Testis (tissue), 3 donors: ENCODE data around the gene KIRREL1. TPM values are rescaled to one million over a fixed set of nuclear protein-coding genes. Genes with fewer than 3 reads are reported as not detected.

ENCODE experiments used
- DNase-seq: peaks from one replicate; pipeline ENCODE4 v3.0.0-alpha.2; 2019
- H3K27ac ChIP-seq, 2 donors: fragments of 200-600 bp; sonication (generic); one replicate each; pipeline ENCODE4 v1.5.1; 2019
- H3K27me3 ChIP-seq: fragments of 200-600 bp; sonication (generic); one replicate; pipeline ENCODE4 v1.5.1; 2019
- H3K36me3 ChIP-seq: fragments of 200-600 bp; sonication (generic); one replicate; pipeline ENCODE4 v1.5.1; 2017; ENCODE audit warnings: low read depth; ENCODE audit errors: missing control alignments
- H3K4me1 ChIP-seq: fragments of 200-600 bp; sonication (generic); one replicate; pipeline ENCODE4 v1.5.1; 2019
- H3K4me3 ChIP-seq, 2 donors: fragments of 200-600 bp; sonication (generic); one replicate each; pipeline ENCODE4 v1.5.1; 2017 to 2019
- H3K9me3 ChIP-seq: fragments of 200-600 bp; sonication (generic); one replicate; pipeline ENCODE4 v1.5.1; 2017
- CTCF ChIP-seq, 3 experiments: fragments of 450-650 bp in 2 of 3; fragments of 200-600 bp in 1 of 3; sonication (generic) in 1 of 3; IDR thresholded peaks; one replicate each; pipeline ENCODE4 v1.5.1; 2016 to 2019; ENCODE audit warnings: antibody characterized with exemption in 3 of 3, mild to moderate bottlenecking in 2 of 3, moderate library complexity in 1 of 3
- POLR2A ChIP-seq: fragments of 450-650 bp; IDR thresholded peaks from one replicate; pipeline ENCODE4 v1.6.1; 2017; ENCODE audit warnings: antibody characterized with exemption, mild to moderate bottlenecking, moderate library complexity
- WGBS, 2 donors: methylation state at CpG; one replicate each; pipeline ENCODE4 v1.1.5; 2018; 5-methylcytosine and 5-hydroxymethylcytosine counted together
- intact Hi-C: fragments of 100-400 bp; cut with DNase I; formaldehyde crosslinking; loops from one replicate; pipeline ENCODE4 v1.15.1; 2023; ENCODE audit warnings: low total_unique reads
- polyA plus RNA-seq: library from polyadenylated mRNA; stranded (reverse); fragments of 350-450 nt; fragmentation: Illumina TruSeq; extraction: RNeasy Lipid Tissue Mini Kit (QIAGEN cat#74804); gene quantifications from one replicate; pipeline ENCODE4 v1.2.3, GENCODE V29; 2014; ENCODE audit warnings: low read depth, low replicate concordance; ENCODE audit not compliant: insufficient read depth
- total RNA-seq, 2 donors: library from RNA; depleted of rRNA; stranded (reverse); fragments of >200 nt; gene quantifications; one replicate each; pipeline ENCODE4 v1.2.3, GENCODE V29; 2016

The KIRREL1 gene
- total and polyA plus RNA-seq, 3 donors from 2014 or later: 15.5 to 31.9 (median 19.9) TPM

DNA sequence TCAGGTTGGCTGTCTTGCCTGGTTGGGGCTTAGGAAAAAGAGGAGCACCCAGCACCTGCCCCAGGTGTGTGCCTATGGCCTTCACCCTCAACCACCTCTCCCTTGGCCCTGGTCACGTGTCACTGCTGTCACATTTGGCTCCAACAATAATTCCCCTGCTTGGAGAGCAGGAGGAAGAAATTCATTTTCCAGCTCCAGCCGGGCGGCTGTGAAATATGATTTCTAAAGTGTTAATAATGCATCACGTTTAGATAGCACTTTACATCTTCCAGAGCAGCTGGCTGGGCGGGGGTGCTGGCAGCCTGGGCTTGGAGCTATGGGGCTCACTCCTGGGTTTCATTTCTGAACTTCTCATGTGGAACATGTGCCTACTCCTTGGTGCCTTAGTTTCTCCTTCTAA lies 63.1 kb downstream of the KIRREL1 start:
- Histone ChIP-seq H3K9me3 (no peaks in the 10 kb centered on the region), H3K36me3 (no peaks in the 10 kb centered on the region), H3K27me3 (no peaks in the 10 kb centered on the region), H3K4me1 (no peaks in the 10 kb centered on the region), H3K4me3 (no peak overlapping the region), H3K27ac (no peak overlapping the region)
- intact Hi-C loops: no loop called here
- TF ChIP-seq CTCF (IDR thresholded peaks at IDR 0.05) (no peak), POLR2A (no peak)
- DNase-seq: no peak
- WGBS, 2 donors: 48 to 65% methylated on average over 3 to 5 of the region's 5 CpGs

- H3K9me3 ChIP-seq: no peaks in the 10 kb centered on the region
- 81 to 84% methylated on average over 9 to 10 of the region's 10 CpGs for whole genome bisulfite sequencing, 2 donors
- no peak for DNase-seq
- H3K36me3 ChIP-seq: no peaks in the 10 kb centered on the region
- no peaks in the 10 kb centered on the region for H3K4me1 ChIP-seq
- intact Hi-C loops: no loop called here
- no peak overlapping the region for H3K27ac ChIP-seq
- no peak for TF ChIP-seq CTCF (IDR thresholded peaks at IDR 0.05)
- no peak for TF ChIP-seq POLR2A
- no peaks in the 10 kb centered on the region for H3K27me3 ChIP-seq
- H3K4me3 ChIP-seq: no peak overlapping the region
These were observed 65.0 kb downstream of the KIRREL1 start for GRCh38 chr1:158058237-158058985.

GRCh38 chr1:158059984-158060383 lies 66.5 kb downstream of the KIRREL1 start:
- H3K36me3 ChIP-seq: no peaks in the 10 kb centered on the region
- DNase-seq: no peak
- H3K27ac ChIP-seq: no peak overlapping the region
- no peaks in the 10 kb centered on the region for H3K9me3 ChIP-seq
- no peak overlapping the region for H3K4me3 ChIP-seq
- no peaks in the 10 kb centered on the region for H3K4me1 ChIP-seq
- no peaks in the 10 kb centered on the region for H3K27me3 ChIP-seq
- 63 to 71% methylated on average over 4 of the region's 4 CpGs for whole genome bisulfite sequencing, 2 donors
- intact Hi-C loops: no loop called here
- TF ChIP-seq POLR2A (no peak), CTCF (IDR thresholded peaks at IDR 0.05) (no peak)

DNA sequence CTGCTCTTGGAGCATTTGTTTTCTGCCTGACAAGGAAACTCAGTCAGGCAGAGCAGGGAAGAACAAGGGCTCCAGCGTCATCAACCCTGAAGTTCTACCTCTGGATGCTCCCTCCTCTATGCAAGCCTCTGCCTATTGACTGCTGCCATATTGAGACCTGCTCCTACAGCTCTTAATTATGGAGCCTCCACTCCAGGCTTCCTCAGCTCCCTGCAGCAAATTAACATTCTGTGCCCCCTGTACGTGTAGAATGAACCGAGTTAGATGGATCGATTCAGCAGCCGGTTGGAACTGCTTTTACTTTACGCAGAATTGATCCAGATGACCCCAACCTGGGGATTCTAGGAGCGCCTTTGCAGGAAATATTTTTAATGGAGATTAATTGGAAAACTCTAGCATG lies 68.7 kb downstream of the KIRREL1 start:
- 88 to 96% methylated on average over 7 of the region's 7 CpGs for WGBS, 2 donors
- intact Hi-C loops: no loop called here
- Histone ChIP-seq H3K4me1 (no peaks in the 10 kb centered on the region), H3K4me3 (no peak overlapping the region), H3K9me3 (no peaks in the 10 kb centered on the region), H3K27me3 (no peaks in the 10 kb centered on the region), H3K27ac (no peak overlapping the region), H3K36me3 (no peaks in the 10 kb centered on the region)
- no peak for DNase-seq
- TF ChIP-seq CTCF (IDR thresholded peaks at IDR 0.05): no peak
- no peak for TF ChIP-seq POLR2A

- WGBS, 2 donors: 60 to 63% methylated on average over 6 of the region's 6 CpGs
- intact Hi-C loops: no loop called here
- DNase-seq: no peak
These were observed 74.2 kb downstream of the KIRREL1 start for GRCh38 chr1:158067662-158068061.

More at GRCh38 chr1:158067662-158068061, 74.2 kb downstream of the KIRREL1 start:
- Histone ChIP-seq H3K9me3 (no peaks in the 10 kb centered on the region), H3K36me3 (no peaks in the 10 kb centered on the region), H3K4me3 (no peak overlapping the region), H3K27ac (no peak overlapping the region), H3K27me3 (no peaks in the 10 kb centered on the region), H3K4me1 (peaks cover 14% of the 10 kb centered on the region)
- no peak for TF ChIP-seq POLR2A
- no peak for TF ChIP-seq CTCF (IDR thresholded peaks at IDR 0.05)
